ENCODE results near the gene MSH2. TPM values are rescaled to one million over a fixed set of nuclear protein-coding genes. Genes with fewer than 3 reads are reported as not detected.

Gene MSH2
- total RNA-seq, 1 experiment from 2014 or later: 139 TPM

- H3K14ac ChIP-seq (ENCODE audit: insufficient read depth, low read length): no peak overlapping the region
- no peak overlapping the region for H2BK15ac ChIP-seq (ENCODE audit: low read depth, low read length)
- H3K9me3 Mint-ChIP-seq: no peaks in the 10 kb centered on the region
- no peak overlapping the region for H2BK120ac ChIP-seq (ENCODE audit: low read depth, low read length, poor library complexity, severe bottlenecking)
- H2AK5ac ChIP-seq (ENCODE audit: insufficient read length, low read length): no peak overlapping the region
- WGBS (ENCODE audit: extremely low coverage, insufficient read length, low lambda C conversion rate): no CpG with 5 or more reads among the region's 1 CpG
- H4K5ac ChIP-seq (ENCODE audit: insufficient read length, low read depth, low read length): no peak overlapping the region
- H4K91ac ChIP-seq (ENCODE audit: insufficient read length, low read depth, low read length): no peak overlapping the region
- no peaks in the 10 kb centered on the region for H3K27me3 Mint-ChIP-seq (ENCODE audit: low read depth)
- no peak overlapping the region for H3K4me3 Mint-ChIP-seq
- TF ChIP-seq CTCF (conservative IDR thresholded peaks at IDR 0.05): no peak
- no peaks in the 10 kb centered on the region for H3K79me2 ChIP-seq (ENCODE audit: insufficient read depth, low read length)
- H3K79me1 ChIP-seq (ENCODE audit: insufficient read depth, low read depth, low read length, poor library complexity, severe bottlenecking): no peaks in the 10 kb centered on the region
- no peak overlapping the region for H3T11ph ChIP-seq (ENCODE audit: low read length)
- no peaks in the 10 kb centered on the region for H4K20me1 ChIP-seq (ENCODE audit: control insufficient read depth, insufficient read depth, insufficient read length)
- no peak overlapping the region for H3K18ac ChIP-seq (ENCODE audit: insufficient read length, low read depth, low read length)
- H3K4me1 ChIP-seq (ENCODE audit: insufficient read depth, low read length): no peaks in the 10 kb centered on the region
- no peak overlapping the region for H4K8ac ChIP-seq (replicated peaks; ENCODE audit: insufficient read length, low read depth, low read length)
- no peak overlapping the region for H2BK5ac ChIP-seq (ENCODE audit: insufficient read length, low read length)
- H3K23me2 ChIP-seq (ENCODE audit: insufficient read length, low read depth, low read length, poor library complexity, severe bottlenecking): no peaks in the 10 kb centered on the region
- no peak overlapping the region for H3K27ac Mint-ChIP-seq
- peaks cover 60 to 81% (median 70%) of the 10 kb centered on the region in 3 experiments; a peak in 6 of 7 replicates for H3K36me3 Mint-ChIP-seq (ENCODE audit: insufficient read depth in 1 of 3, low read depth in 3 of 3)
- H3K4ac ChIP-seq (ENCODE audit: low read depth, low read length): no peak overlapping the region
- no peak overlapping the region for H3K27ac ChIP-seq (ENCODE audit: insufficient read length, low read depth, low read length)
- no peak overlapping the region for H3K23ac ChIP-seq (ENCODE audit: insufficient read length, low read depth, low read length)
- H3K9me3 ChIP-seq (ENCODE audit: control insufficient read depth, low read depth, low read length): no peaks in the 10 kb centered on the region
- H2BK20ac ChIP-seq (ENCODE audit: low read depth, low read length, poor library complexity, severe bottlenecking): no peak overlapping the region
- no peak overlapping the region for H2BK12ac ChIP-seq (ENCODE audit: insufficient read length, low read depth, low read length)
- no peak overlapping the region for H3K56ac ChIP-seq (ENCODE audit: insufficient read length, low read depth, low read length)
- DNase-seq: no peak
- H3K9ac ChIP-seq (ENCODE audit: extremely low read depth, insufficient read length, low read length): no peak overlapping the region
- no peaks in the 10 kb centered on the region for H3K27me3 ChIP-seq (ENCODE audit: insufficient read depth, low read length)
- H2AFZ ChIP-seq (ENCODE audit: low read length): no peak overlapping the region
- peaks cover 0 to 7% of the 10 kb centered on the region in 2 experiments; a peak in 2 of 4 replicates for H3K4me1 Mint-ChIP-seq
- H3K4me2 ChIP-seq (ENCODE audit: insufficient read depth, insufficient read length, low read length): no peak overlapping the region
Measured at GRCh38 chr2:47479863-47480262, 76.9 kb downstream of the MSH2 start.
